GM19023 (cell line): ENCODE measurements around the gene COL27A1.

Experiments used
- ATAC-seq: cut with Tn5 transposase; IDR thresholded peaks from one replicate; pipeline ENCODE4 v1.9.1; 2021; ENCODE audit warnings: mild to moderate bottlenecking, moderate library complexity; ENCODE audit not compliant: unreplicated experiment

COL27A1 gene

GRCh38 chr9:114348261-114348905, 193.0 kb downstream of the COL27A1 start:
- peak; percentile 1 for ATAC-seq

GRCh38 chr9:114348906-114349482, 193.7 kb downstream of the COL27A1 start:
- peak; percentile 83 for ATAC-seq

- ATAC-seq, result peak; percentile 7
Observed at GRCh38 chr9:114349713-114350480, 194.6 kb downstream of the COL27A1 start.

- ATAC-seq, result no peak
Observed at GRCh38 chr9:114350636-114351401, 195.5 kb downstream of the COL27A1 start.

GRCh38 chr9:114351932-114352331, 196.6 kb downstream of the COL27A1 start:
- ATAC-seq, result no peak

- no peak for ATAC-seq
Observed at GRCh38 chr9:114355821-114356220, 200.5 kb downstream of the COL27A1 start.

GRCh38 chr9:114356792-114357191, 201.5 kb downstream of the COL27A1 start:
- no peak for ATAC-seq

GRCh38 chr9:114357360-114357759, 202.0 kb downstream of the COL27A1 start:
- no peak for ATAC-seq

GRCh38 chr9:114357911-114358328, 202.6 kb downstream of the COL27A1 start:
- ATAC-seq, result no peak

- no peak for ATAC-seq
Observed at GRCh38 chr9:114359801-114360200, 204.5 kb downstream of the COL27A1 start.

- ATAC-seq, result no peak
Observed at GRCh38 chr9:114361542-114361941, 206.2 kb downstream of the COL27A1 start.
